HepG2 (cell line): ENCODE measurements around the gene ZNRD2. TPM values are rescaled to one million over a fixed set of nuclear protein-coding genes. Genes with fewer than 3 reads are reported as not detected.

Experiments used
- ATF7 ChIP-seq, 2 experiments: fragments of 450-650 bp in 1 of 2; sonication (generic) in 1 of 2; formaldehyde crosslinking in 1 of 2; IDR thresholded peaks; 2 replicates each; pipeline versions ENCODE4 v1.4.0 to v1.6.1; 2016 to 2020; ENCODE audit warnings: antibody characterized with exemption in 1 of 2, mild to moderate bottlenecking in 1 of 2, missing genetic modification reagents in 1 of 2
- ATM ChIP-seq: fragments of 450-650 bp; IDR thresholded peaks from 2 replicates; pipeline ENCODE4 v1.7.1; 2017; ENCODE audit warnings: mild to moderate bottlenecking, borderline replicate concordance
- CREB3 ChIP-seq: sonication (generic); formaldehyde crosslinking; IDR thresholded peaks from 2 replicates; pipeline ENCODE4 v1.5.0; 2020; ENCODE audit warnings: missing genetic modification reagents
- EP300 ChIP-seq, 3 experiments: sonication (generic) in 1 of 3; formaldehyde crosslinking in 1 of 3; IDR thresholded peaks; 2 replicates each; pipeline versions ENCODE4 v1.5.1 to v1.6.1; 2011 to 2020; ENCODE audit warnings: low read depth in 2 of 3, low read length in 2 of 3, borderline replicate concordance in 1 of 3, improper control_type of control experiment in 1 of 3, mild to moderate bottlenecking in 1 of 3, missing genetic modification reagents in 1 of 3, moderate library complexity in 1 of 3
- GATAD1 ChIP-seq: IDR thresholded peaks from 2 replicates; pipeline ENCODE4 v1.6.1; 2016; ENCODE audit warnings: missing genetic modification reagents, missing compliant biosample characterization
- KLF6 ChIP-seq: IDR thresholded peaks from 2 replicates; pipeline ENCODE4 v1.8.0; 2016; ENCODE audit warnings: missing biosample characterization, missing genetic modification reagents
- NCOA5 ChIP-seq: sonication (generic); formaldehyde crosslinking; IDR thresholded peaks from 2 replicates; pipeline ENCODE4 v1.4.0; 2020; ENCODE audit warnings: missing genetic modification reagents
- PLRG1 ChIP-seq: fragments of 450-650 bp; conservative IDR thresholded peaks from 2 replicates; pipeline ENCODE4 v1.6.1; 2016
- PRDM10 ChIP-seq: sonication (generic); formaldehyde crosslinking; IDR thresholded peaks from 2 replicates; pipeline ENCODE4 v1.4.0; 2020; ENCODE audit warnings: low read depth, missing genetic modification reagents
- SCMH1 ChIP-seq: sonication (generic); formaldehyde crosslinking; IDR thresholded peaks from 2 replicates; pipeline ENCODE4 v1.9.0; 2021; ENCODE audit warnings: missing genetic modification reagents, mild to moderate bottlenecking, borderline replicate concordance
- SOX5 ChIP-seq: IDR thresholded peaks from 2 replicates; pipeline ENCODE4 v1.6.1; 2016; ENCODE audit warnings: borderline replicate concordance
- ZBTB43 ChIP-seq: sonication (generic); formaldehyde crosslinking; conservative IDR thresholded peaks from 2 replicates; pipeline ENCODE4 v1.4.0; 2020; ENCODE audit warnings: missing genetic modification reagents
- ZNF17 ChIP-seq: sonication (generic); formaldehyde crosslinking; IDR thresholded peaks from 2 replicates; pipeline ENCODE4 v1.5.0; 2020; ENCODE audit warnings: mild to moderate bottlenecking, missing genetic modification reagents
- ZNF414 ChIP-seq: sonication (generic); formaldehyde crosslinking; IDR thresholded peaks from 2 replicates; pipeline ENCODE4 v1.5.0; 2020; ENCODE audit warnings: missing genetic modification reagents
- ZNF781 ChIP-seq: sonication (generic); formaldehyde crosslinking; IDR thresholded peaks from 2 replicates; pipeline ENCODE4 v1.5.1; 2020; ENCODE audit warnings: borderline replicate concordance, mild to moderate bottlenecking, missing genetic modification reagents; ENCODE audit errors: not compliant biosample characterization
- polyA plus RNA-seq, 8 experiments: library from polyadenylated mRNA; depleted of rRNA in 3 of 8; stranded (reverse) in 7 of 8; unstranded in 1 of 8; fragments of >200 nt; fragmentation: Illumina TruSeq in 4 of 8; extraction: Trizol in 4 of 8; gene quantifications; 2 replicates each; pipeline versions ENCODE4 v1.2.1 to v1.2.3, GENCODE V29; 2011 to 2016; ENCODE audit warnings: low read depth in 4 of 8, missing spikeins in 1 of 8, mixed read lengths in 1 of 8; ENCODE audit not compliant: insufficient read depth in 1 of 8
- total RNA-seq, 5 experiments: library from RNA; depleted of rRNA; stranded (reverse); fragments of >200 nt; fragmentation: Illumina TruSeq; extraction: Trizol; gene quantifications; 2 replicates each; pipeline ENCODE4 v1.2.3, GENCODE V29; 2016; ENCODE audit warnings: low read depth in 1 of 5
- TF ChIP-seq, protein P1 (sequence below), 2 experiments: sonication (generic) in 1 of 2; formaldehyde crosslinking in 1 of 2; IDR thresholded peaks; 2 replicates each; pipeline versions ENCODE4 v1.5.1 to v1.6.1; 2011 to 2020; ENCODE audit warnings: borderline replicate concordance in 1 of 2, low read depth in 1 of 2, low read length in 1 of 2, mild to moderate bottlenecking in 1 of 2, missing genetic modification reagents in 1 of 2, moderate library complexity in 1 of 2
- TF ChIP-seq, protein P2 (sequence below): sonication (generic); formaldehyde crosslinking; IDR thresholded peaks from 2 replicates; pipeline ENCODE4 v1.4.0; 2020; ENCODE audit warnings: mild to moderate bottlenecking, missing genetic modification reagents

Gene ZNRD2
- total and polyA plus RNA-seq, 2 of the 13 experiments (the other 11 are each of a cell fraction or from before 2014, with no cell fraction given): 29.2 to 34.0 TPM

DNA sequence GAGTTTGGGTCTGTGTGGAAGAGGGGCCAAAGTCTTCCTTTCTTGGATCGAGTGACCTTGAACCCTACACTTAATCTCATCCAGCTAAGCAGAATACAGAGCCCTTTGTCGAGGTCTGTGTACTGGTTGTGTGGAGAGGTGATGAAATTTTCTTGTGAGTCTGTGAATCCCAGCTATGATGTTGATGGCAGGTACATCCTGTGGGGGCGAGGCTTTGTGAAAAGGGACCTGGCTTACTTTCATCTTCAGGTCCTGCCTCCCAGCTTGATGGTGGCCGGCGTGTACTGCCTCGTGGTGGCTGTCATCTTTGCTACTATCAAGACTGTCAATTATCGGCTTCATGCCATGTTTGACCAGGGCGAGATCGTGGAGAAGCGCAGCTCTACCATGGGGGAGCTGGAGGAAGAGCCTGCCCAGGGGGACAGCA is 46.3 kb downstream of the ZNRD2 start (continued):
- TF ChIP-seq, protein P1, sequence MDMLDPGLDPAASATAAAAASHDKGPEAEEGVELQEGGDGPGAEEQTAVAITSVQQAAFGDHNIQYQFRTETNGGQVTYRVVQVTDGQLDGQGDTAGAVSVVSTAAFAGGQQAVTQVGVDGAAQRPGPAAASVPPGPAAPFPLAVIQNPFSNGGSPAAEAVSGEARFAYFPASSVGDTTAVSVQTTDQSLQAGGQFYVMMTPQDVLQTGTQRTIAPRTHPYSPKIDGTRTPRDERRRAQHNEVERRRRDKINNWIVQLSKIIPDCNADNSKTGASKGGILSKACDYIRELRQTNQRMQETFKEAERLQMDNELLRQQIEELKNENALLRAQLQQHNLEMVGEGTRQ (IDR thresholded peaks at IDR 0.05; ENCODE audit: low read depth, low read length): no peak
- TF ChIP-seq, protein P1 (CRISPR knock-in tag; IDR thresholded peaks at IDR 0.05; ENCODE audit: borderline replicate concordance): no peak
- TF ChIP-seq CREB3 (CRISPR knock-in tag): no peak
- no peak for TF ChIP-seq ATM
- no peak for TF ChIP-seq SOX5 (CRISPR knock-in tag)
- no peak for TF ChIP-seq ZNF17 (CRISPR knock-in tag)
- TF ChIP-seq ZBTB43: no peak
- TF ChIP-seq, protein P2, sequence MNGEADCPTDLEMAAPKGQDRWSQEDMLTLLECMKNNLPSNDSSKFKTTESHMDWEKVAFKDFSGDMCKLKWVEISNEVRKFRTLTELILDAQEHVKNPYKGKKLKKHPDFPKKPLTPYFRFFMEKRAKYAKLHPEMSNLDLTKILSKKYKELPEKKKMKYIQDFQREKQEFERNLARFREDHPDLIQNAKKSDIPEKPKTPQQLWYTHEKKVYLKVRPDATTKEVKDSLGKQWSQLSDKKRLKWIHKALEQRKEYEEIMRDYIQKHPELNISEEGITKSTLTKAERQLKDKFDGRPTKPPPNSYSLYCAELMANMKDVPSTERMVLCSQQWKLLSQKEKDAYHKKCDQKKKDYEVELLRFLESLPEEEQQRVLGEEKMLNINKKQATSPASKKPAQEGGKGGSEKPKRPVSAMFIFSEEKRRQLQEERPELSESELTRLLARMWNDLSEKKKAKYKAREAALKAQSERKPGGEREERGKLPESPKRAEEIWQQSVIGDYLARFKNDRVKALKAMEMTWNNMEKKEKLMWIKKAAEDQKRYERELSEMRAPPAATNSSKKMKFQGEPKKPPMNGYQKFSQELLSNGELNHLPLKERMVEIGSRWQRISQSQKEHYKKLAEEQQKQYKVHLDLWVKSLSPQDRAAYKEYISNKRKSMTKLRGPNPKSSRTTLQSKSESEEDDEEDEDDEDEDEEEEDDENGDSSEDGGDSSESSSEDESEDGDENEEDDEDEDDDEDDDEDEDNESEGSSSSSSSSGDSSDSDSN (CRISPR knock-in tag): no peak
- TF ChIP-seq SCMH1: no peak
- TF ChIP-seq ZNF414 (CRISPR knock-in tag): no peak
- TF ChIP-seq PLRG1: no peak
- TF ChIP-seq ATF7 (IDR thresholded peaks at IDR 0.05): no peak
- no peak for TF ChIP-seq ATF7 (CRISPR knock-in tag; IDR thresholded peaks at IDR 0.05)
- TF ChIP-seq EP300 (IDR thresholded peaks at IDR 0.05; ENCODE audit: low read depth in 2 of 2, low read length in 2 of 2): peak in 1 of 2 experiments; percentile 44; a peak in 1 of 4 replicates
- TF ChIP-seq EP300 (CRISPR knock-in tag; IDR thresholded peaks at IDR 0.05; ENCODE audit: borderline replicate concordance): no peak
- TF ChIP-seq PRDM10 (CRISPR knock-in tag): peak; percentile 9; the same call in 1 of the 2 replicates
- no peak for TF ChIP-seq KLF6 (CRISPR knock-in tag)
- no peak; the same call in none of the 2 replicates for TF ChIP-seq GATAD1
- TF ChIP-seq NCOA5 (CRISPR knock-in tag): no peak
- TF ChIP-seq ZNF781 (CRISPR knock-in tag): no peak
